ENCODE data around the gene M1AP.

M1AP gene

GRCh38 chr2:74542978-74543377 is 105.2 kb downstream of the M1AP start:
- TF ChIP-seq REST (IDR thresholded peaks at IDR 0.05; ENCODE audit: insufficient read depth in 1 of 2, low read depth in 2 of 2, low read length in 2 of 2) (no peak), SIN3A (IDR thresholded peaks at IDR 0.05; ENCODE audit: borderline replicate concordance, insufficient read depth, low read length) (no peak), FOXP2 (optimal IDR thresholded peaks at IDR 0.05; ENCODE audit: borderline replicate concordance, extremely low read depth, extremely low read length, insufficient read depth) (no peak), POLR2AphosphoS5 (IDR thresholded peaks at IDR 0.05; ENCODE audit: low read depth, low read length) (no peak)

GRCh38 chr2:74540291-74540690 is 107.8 kb downstream of the M1AP start:
- no peak for TF ChIP-seq SIN3A (IDR thresholded peaks at IDR 0.05; ENCODE audit: borderline replicate concordance, insufficient read depth, low read length)
- no peak for TF ChIP-seq FOXP2 (optimal IDR thresholded peaks at IDR 0.05; ENCODE audit: borderline replicate concordance, extremely low read depth, extremely low read length, insufficient read depth)
- TF ChIP-seq TAF1 (IDR thresholded peaks at IDR 0.05; ENCODE audit: borderline replicate concordance, insufficient read depth, low read length): no peak
- TF ChIP-seq REST (IDR thresholded peaks at IDR 0.05; ENCODE audit: insufficient read depth in 1 of 2, low read depth in 2 of 2, low read length in 2 of 2): no peak
- no peak for TF ChIP-seq POLR2AphosphoS5 (IDR thresholded peaks at IDR 0.05; ENCODE audit: low read depth, low read length)

- TF ChIP-seq REST (IDR thresholded peaks at IDR 0.05; ENCODE audit: insufficient read depth in 1 of 2, low read depth in 2 of 2, low read length in 2 of 2) (no peak), FOXP2 (optimal IDR thresholded peaks at IDR 0.05; ENCODE audit: borderline replicate concordance, extremely low read depth, extremely low read length, insufficient read depth) (no peak), SIN3A (IDR thresholded peaks at IDR 0.05; ENCODE audit: borderline replicate concordance, insufficient read depth, low read length) (no peak)
Observed at GRCh38 chr2:74538881-74539339, 109.2 kb downstream of the M1AP start.

GRCh38 chr2:74537140-74537539 is 111.0 kb downstream of the M1AP start:
- TF ChIP-seq TAF1 (IDR thresholded peaks at IDR 0.05; ENCODE audit: borderline replicate concordance, insufficient read depth, low read length) (no peak), SIN3A (IDR thresholded peaks at IDR 0.05; ENCODE audit: borderline replicate concordance, insufficient read depth, low read length) (no peak), REST (IDR thresholded peaks at IDR 0.05; ENCODE audit: insufficient read depth in 1 of 2, low read depth in 2 of 2, low read length in 2 of 2) (no peak), POLR2AphosphoS5 (IDR thresholded peaks at IDR 0.05; ENCODE audit: low read depth, low read length) (no peak), FOXP2 (optimal IDR thresholded peaks at IDR 0.05; ENCODE audit: borderline replicate concordance, extremely low read depth, extremely low read length, insufficient read depth) (no peak)
